ENCODE results near the gene PADI2.

DNA sequence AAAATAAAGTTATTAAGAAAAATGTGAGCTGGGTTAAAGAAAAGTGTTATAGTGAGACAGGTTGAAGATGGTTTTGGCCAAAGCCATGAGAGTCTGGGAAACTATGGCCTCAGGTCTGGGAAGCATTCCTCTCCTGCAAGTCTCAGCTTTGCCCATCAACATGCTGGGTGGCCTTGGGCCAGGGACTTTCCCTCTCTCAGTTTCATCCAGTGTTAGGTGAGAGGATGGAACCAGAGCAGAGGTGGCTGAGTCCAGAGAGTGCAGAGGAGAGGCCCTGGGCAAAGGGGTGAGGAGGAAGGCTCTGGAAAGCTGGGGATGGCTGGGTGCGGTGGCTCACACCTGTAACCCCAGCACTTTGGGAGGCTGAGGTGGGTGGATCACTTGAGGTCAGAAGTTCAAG, 10.5 kb downstream of the PADI2 start:
- TF ChIP-seq, protein P1, sequence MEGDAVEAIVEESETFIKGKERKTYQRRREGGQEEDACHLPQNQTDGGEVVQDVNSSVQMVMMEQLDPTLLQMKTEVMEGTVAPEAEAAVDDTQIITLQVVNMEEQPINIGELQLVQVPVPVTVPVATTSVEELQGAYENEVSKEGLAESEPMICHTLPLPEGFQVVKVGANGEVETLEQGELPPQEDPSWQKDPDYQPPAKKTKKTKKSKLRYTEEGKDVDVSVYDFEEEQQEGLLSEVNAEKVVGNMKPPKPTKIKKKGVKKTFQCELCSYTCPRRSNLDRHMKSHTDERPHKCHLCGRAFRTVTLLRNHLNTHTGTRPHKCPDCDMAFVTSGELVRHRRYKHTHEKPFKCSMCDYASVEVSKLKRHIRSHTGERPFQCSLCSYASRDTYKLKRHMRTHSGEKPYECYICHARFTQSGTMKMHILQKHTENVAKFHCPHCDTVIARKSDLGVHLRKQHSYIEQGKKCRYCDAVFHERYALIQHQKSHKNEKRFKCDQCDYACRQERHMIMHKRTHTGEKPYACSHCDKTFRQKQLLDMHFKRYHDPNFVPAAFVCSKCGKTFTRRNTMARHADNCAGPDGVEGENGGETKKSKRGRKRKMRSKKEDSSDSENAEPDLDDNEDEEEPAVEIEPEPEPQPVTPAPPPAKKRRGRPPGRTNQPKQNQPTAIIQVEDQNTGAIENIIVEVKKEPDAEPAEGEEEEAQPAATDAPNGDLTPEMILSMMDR (IDR thresholded peaks at IDR 0.05), result no peak
- no peak for TF ChIP-seq POLR2A (IDR thresholded peaks at IDR 0.05)

All from uterus (tissue), 2 donors.